SIG-M5 treated with dmso at 0.1 percent for 504 hours (cell line): ENCODE data around the gene SASS6.

Experiments used
- DNase-seq: peaks from one replicate; lab custom pipeline; 2025; ENCODE audit not compliant: unreplicated experiment; lab: John Stamatoyannopoulos, UW

Gene SASS6

GRCh38 chr1:100132566-100133477 is at the start of gene SASS6, which contains the start of gene TRMT13:
Gene SASS6, minus strand, starts transcription at chr1:100132930. Its CDS starts 116 bp downstream, at chr1:100132814.
Gene TRMT13, plus strand, starts transcription at chr1:100133163. Its CDS starts 6 bp downstream, at chr1:100133169.
- DNase-seq = peak; percentile 98

- no peak for DNase-seq
These were observed 45.4 kb upstream of the SASS6 start, which contains the start of gene LRRC39 for GRCh38 chr1:100178091-100178490. Gene LRRC39, minus strand, starts transcription at chr1:100178256. Its CDS starts 9,740 bp downstream, at chr1:100168516.

GRCh38 chr1:100177295-100178041 is 44.7 kb upstream of the SASS6 start:
- no peak for DNase-seq

DNA sequence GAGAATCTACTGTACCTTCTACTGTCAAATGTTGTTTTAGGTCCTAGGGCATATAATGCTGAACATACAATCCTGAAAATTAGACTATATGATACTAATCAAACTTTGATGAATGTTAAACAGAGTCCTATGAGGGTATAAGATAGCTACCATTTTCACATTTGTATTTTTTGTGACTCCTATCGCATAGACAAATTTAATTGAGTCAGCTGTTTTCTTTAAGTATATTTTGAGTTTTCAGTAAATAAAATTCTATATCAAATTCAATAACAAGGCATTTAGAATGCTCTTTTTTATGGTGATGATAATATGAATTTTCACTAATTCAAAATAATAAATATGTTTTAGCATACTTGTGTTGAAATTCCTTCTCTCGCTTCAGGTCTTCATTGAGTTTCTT is 35.3 kb upstream of the SASS6 start:
- DNase-seq = no peak

DNA sequence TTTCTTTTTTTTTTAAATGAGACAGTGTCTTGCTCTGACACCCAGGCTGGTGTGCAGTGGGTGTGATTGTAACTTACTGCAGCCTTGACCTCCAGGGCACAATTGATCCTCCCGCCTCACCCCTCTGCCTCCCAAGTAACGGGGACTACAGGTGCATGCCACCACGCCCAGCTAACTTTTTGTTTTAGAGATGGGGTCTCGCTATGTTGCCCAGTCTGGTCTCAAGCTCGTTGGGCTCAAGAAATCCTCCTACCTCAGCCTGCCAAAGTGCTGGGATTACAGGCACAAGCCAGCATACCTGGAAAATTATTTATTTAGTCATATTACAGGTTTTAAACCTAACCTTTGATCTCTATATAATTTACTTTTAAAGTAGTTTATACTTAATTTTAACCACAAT is 32.0 kb upstream of the SASS6 start:
- no peak for DNase-seq

DNA sequence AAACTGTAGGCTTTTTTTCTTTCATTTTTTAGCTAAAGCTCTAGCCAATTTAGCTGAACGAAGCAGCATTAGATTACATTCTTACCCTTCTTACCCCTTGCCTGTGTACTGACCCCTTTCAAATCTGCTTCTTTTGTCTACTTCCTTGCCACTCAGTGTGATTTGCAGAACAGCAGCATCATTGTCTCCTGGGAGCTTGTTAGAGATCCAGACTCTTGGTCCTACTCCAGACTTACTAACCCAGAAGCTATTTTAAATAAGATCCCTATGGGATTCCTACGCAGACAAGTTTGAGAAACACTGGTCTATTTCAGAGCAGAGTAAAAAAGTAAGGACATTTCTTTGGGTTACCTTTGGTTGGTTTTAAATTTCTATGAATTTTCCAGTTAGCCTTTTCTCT is 31.5 kb upstream of the SASS6 start:
- no peak for DNase-seq

GRCh38 chr1:100162881-100163280 is 30.2 kb upstream of the SASS6 start:
- DNase-seq = no peak

GRCh38 chr1:100152271-100152670 is 19.5 kb upstream of the SASS6 start:
- DNase-seq = peak; percentile 46

- DNase-seq = no peak
These were observed 18.9 kb upstream of the SASS6 start for GRCh38 chr1:100151679-100152078.

DNA sequence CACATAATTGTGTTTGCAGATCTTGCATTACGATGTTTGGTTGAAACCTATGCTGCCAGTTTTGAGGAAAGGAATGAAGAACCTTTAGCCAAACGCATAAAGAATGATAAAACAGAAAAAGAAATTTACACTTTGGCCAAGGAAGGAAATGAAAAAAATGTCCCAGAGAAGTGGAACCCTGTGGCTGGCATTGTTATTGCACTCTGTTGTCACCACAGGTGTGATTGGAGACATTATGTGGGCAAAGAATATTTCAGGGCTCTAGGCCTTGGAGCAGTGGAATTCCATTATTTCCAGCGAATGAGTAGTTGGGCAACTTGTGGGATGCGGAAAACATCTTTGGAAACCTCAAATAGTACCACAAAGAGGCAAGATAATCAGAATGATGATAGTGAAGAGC is 15.1 kb upstream of the SASS6 start:
- DNase-seq = no peak

DNA sequence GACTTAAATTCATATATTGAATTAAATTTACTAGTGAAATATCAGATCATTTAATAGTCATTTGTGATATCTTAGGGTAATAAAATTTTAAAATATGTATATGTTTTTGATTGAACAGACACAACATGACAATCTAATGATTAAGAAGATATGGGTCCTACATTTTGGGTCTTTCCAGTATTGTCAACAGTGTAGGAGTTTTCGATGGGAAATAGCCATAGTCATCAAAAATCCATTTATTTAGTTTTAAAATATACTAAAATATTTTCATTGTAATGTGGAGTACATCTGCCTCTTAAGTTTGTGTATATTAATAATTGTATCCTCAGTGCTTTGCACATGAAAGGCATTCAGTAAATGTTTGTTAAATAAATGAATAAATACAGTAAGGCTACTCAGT is 14.2 kb upstream of the SASS6 start:
- no peak for DNase-seq

DNA sequence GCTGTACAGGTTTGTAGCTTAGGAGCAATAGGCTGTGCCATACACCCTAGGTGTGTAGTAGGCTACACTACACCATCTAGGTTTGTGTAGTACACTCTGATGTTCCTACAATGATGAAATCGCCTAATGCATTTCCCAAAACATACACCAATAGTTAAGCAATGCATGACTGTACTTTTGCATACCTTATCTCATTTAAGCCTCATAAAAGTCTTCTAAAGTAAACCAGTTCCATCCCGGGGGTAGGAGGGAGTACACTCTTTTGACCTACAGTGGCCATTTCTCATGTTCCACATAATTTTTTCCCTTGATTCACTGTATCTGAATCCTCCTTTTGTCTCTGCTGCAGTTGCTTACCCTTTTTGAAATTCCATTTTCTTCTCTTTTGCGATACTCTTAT is 12.4 kb upstream of the SASS6 start:
- no peak for DNase-seq

DNA sequence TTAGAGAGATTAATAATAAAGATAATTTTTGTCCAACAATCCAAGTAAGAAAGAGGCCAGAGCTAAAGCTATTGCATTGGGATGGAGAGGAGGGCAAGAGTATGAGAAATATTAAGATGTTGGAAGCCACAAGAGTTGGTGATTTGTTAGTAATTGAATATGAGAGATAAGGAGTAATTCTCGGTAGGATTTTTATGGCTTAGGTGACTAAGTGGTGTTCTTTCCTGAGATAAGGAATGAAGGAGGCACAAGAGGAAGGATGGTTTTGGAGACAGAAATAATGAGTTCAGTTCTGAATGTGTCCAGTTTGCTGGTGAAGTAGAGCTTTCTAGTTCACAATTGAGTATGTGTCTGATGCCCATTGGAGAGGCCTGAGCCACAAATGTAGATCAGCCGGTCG is 9.6 kb upstream of the SASS6 start:
- DNase-seq = no peak

DNA sequence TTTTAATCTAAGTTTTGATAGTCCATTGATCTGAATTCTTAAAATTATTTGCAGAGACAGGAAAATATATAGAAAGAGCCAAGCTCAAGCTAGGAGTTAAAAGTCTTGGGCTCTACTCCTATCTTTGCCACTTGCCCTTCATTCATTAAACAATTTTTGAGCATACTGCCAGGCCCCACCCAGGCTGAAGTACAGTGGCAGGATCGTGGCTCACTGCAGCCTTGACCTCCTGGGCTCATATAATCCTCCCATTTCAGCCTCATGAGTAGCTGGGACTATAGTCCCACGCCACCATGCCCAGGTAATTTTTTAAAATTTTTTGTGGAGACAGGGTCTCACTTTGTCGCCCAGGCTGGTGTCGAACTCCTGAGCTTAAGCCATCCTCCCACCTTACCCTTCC is 8.5 kb upstream of the SASS6 start:
- no peak for DNase-seq

DNA sequence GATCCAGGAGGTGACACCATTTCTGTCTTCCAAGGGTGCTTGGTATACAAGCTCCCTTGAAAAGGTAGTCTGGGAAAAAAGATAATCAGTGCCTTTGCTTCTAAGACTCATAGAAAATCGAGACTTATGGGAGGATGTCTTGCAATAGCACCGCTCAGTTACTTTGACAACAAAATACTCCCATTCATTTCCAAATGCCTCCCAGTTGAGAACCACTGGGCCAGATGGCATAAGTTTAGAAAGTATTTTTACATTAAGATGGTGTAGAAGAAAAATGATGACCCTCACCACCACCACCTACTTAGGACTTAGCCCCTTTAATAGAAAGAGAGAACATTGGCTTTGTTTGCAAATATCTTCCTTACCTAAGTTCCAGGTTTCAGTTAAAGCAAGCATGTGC is 4.9 kb upstream of the SASS6 start:
- DNase-seq = no peak

GRCh38 chr1:100134872-100135271 is 2.1 kb upstream of the SASS6 start:
- DNase-seq = no peak

DNA sequence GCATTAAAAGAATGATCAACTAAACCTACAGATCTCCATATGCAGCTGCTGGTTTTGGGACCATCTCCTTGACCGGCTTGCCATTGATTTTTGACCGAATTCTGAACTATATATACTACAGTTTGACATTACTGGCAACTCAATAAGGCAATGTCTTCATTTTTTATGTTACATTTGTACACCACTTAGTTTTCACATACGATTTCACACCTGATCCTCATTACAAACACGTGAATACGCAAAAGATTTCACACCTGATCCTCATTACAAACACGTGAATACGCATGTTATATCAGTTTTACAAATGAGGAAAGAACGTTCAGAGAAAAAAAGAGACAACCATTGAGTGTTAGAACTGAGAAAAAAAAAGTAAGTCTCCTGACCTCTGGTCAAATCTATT is 1.1 kb downstream of the SASS6 start:
- no peak for DNase-seq

DNA sequence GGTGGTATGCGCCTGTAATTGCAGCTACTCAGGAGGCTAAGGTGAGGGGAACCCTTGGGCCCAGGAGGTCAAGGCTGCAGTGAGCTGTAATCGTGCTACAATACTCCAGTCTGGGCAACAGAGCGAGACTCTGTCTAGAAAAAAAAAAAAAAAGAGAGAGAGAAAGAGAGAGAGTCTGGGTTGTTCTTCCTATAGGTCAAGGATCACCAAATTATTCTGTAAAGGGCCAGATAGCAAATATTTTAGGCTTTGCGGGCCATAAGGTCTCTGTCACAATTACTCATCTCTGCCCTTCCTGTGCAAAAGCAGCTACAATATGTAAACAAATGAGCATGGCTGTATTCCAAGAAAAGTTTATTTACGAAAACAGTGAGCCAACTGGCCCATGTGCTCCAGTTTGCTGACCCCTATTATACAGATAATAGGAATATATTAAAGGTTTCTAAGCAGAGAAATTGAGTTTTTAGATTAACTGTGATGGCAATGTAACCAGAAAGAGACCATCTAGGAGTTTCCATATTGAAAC is 2.1 kb downstream of the SASS6 start:
- no peak for DNase-seq

GRCh38 chr1:100127226-100127625 is 5.5 kb downstream of the SASS6 start:
- no peak for DNase-seq

DNA sequence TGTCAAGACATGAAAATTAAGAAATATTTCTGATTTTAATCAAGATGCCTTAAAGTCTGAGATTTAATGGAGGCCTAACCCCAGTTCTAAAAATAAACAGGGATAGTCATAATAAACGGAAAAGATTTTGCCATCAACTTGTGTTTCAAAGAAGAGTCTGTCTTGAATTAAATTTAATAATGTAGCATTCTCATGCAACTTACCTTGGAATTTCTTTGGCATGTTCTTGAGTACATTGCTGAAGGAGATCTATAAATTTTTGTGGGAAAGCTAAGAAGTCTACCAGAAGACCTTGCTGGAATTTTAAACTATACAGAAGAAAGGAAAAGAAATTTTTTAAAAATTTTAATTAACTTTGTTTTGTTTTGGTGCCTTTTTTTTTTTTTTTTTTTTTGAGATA is 10.6 kb downstream of the SASS6 start:
- DNase-seq = no peak

- DNase-seq = no peak
These were observed 17.2 kb downstream of the SASS6 start for GRCh38 chr1:100115524-100115923.

- no peak for DNase-seq
These were observed 23.1 kb downstream of the SASS6 start for GRCh38 chr1:100109554-100110066.
